Astrocyte (in vitro differentiated cells and primary cell): ENCODE data around the gene CACNA2D1. TPM values are rescaled to one million over a fixed set of nuclear protein-coding genes. Genes with fewer than 3 reads are reported as not detected.

Experiments
- DNase-seq: peaks from one replicate; pipeline ENCODE4 v3.0.0-alpha.2; 2010; ENCODE audit warnings: low read depth
- FAIRE-seq: peaks from 2 replicates; lab custom pipeline; 2011; peaks lifted over from hg19 to GRCh38; lab: Jason Lieb, UNC
- H2AFZ ChIP-seq: 2 replicates; pipeline ENCODE4 v1.6.0; 2012; ENCODE audit warnings: low read depth, low read length, inconsistent platforms
- H3K27ac ChIP-seq: 2 replicates; pipeline ENCODE4 v1.5.1; 2011; ENCODE audit warnings: low read depth, low read length, inconsistent platforms
- H3K27me3 ChIP-seq: 2 replicates; pipeline ENCODE4 v1.6.0; 2011; ENCODE audit warnings: low read length, inconsistent platforms; ENCODE audit not compliant: insufficient read depth
- H3K36me3 ChIP-seq: 2 replicates; pipeline ENCODE4 v1.5.1; 2011; ENCODE audit warnings: low read length, inconsistent platforms; ENCODE audit not compliant: insufficient read depth
- H3K4me1 ChIP-seq: 2 replicates; pipeline ENCODE4 v1.5.1; 2011; ENCODE audit warnings: low read length, inconsistent platforms; ENCODE audit not compliant: insufficient read depth
- H3K4me2 ChIP-seq: 2 replicates; pipeline ENCODE4 v1.6.0; 2012; ENCODE audit warnings: low read length, inconsistent platforms
- H3K4me3 ChIP-seq: 2 replicates; pipeline ENCODE4 v1.5.1; 2011; ENCODE audit warnings: low read depth, mild to moderate bottlenecking, low read length, inconsistent platforms; ENCODE audit not compliant: insufficient read depth
- H3K79me2 ChIP-seq: 2 replicates; pipeline ENCODE4 v1.6.0; 2012; ENCODE audit warnings: mild to moderate bottlenecking, low read length, inconsistent platforms; ENCODE audit not compliant: insufficient read depth
- H3K9ac ChIP-seq: 2 replicates; pipeline ENCODE4 v1.6.0; 2012; ENCODE audit warnings: mild to moderate bottlenecking, low read length, inconsistent platforms
- H3K9me3 ChIP-seq: 2 replicates; pipeline ENCODE4 v1.5.1; 2012; ENCODE audit warnings: low read depth, mild to moderate bottlenecking, low read length, inconsistent platforms; ENCODE audit not compliant: insufficient read depth
- H4K20me1 ChIP-seq: 2 replicates; pipeline ENCODE4 v1.6.0; 2012; ENCODE audit warnings: low read length, inconsistent platforms; ENCODE audit not compliant: insufficient read depth
- H3K27ac Mint-ChIP-seq: one replicate; pipeline ENCODE4 v1.8.0; 2021; ENCODE audit warnings: mild to moderate bottlenecking, mixed read lengths; ENCODE audit not compliant: unreplicated experiment
- H3K27me3 Mint-ChIP-seq: one replicate; pipeline ENCODE4 v1.8.0; 2021; ENCODE audit warnings: low read depth, mixed read lengths; ENCODE audit not compliant: unreplicated experiment
- H3K36me3 Mint-ChIP-seq: one replicate; pipeline ENCODE4 v1.8.0; 2021; ENCODE audit warnings: low read depth, mixed read lengths; ENCODE audit not compliant: unreplicated experiment
- H3K4me1 Mint-ChIP-seq: one replicate; pipeline ENCODE4 v1.8.0; 2021; ENCODE audit warnings: low read depth, mixed read lengths; ENCODE audit not compliant: unreplicated experiment
- H3K4me3 Mint-ChIP-seq: one replicate; pipeline ENCODE4 v1.8.0; 2021; ENCODE audit warnings: mild to moderate bottlenecking, moderate library complexity, mixed read lengths; ENCODE audit not compliant: unreplicated experiment
- H3K9me3 Mint-ChIP-seq: one replicate; pipeline ENCODE4 v1.8.0; 2021; ENCODE audit warnings: mild to moderate bottlenecking, mixed read lengths; ENCODE audit not compliant: unreplicated experiment
- EZH2 ChIP-seq: IDR thresholded peaks from 2 replicates; pipeline ENCODE4 v1.6.1; 2012; ENCODE audit warnings: mild to moderate bottlenecking, low read length, inconsistent platforms; ENCODE audit not compliant: insufficient read depth
- total RNA-seq: library from RNA; stranded (reverse); gene quantifications from 2 replicates; pipeline ENCODE4 v1.2.1, GENCODE V29; 2021
- TF ChIP-seq, protein P1 (sequence below): IDR thresholded peaks from 2 replicates; pipeline ENCODE4 v1.5.1; 2011; ENCODE audit warnings: low read depth, mild to moderate bottlenecking, inconsistent platforms, low read length, moderate library complexity; ENCODE audit not compliant: insufficient read depth

CACNA2D1 gene
- total RNA-seq, 1 donor from 2014 or later: 53.4 TPM

DNA sequence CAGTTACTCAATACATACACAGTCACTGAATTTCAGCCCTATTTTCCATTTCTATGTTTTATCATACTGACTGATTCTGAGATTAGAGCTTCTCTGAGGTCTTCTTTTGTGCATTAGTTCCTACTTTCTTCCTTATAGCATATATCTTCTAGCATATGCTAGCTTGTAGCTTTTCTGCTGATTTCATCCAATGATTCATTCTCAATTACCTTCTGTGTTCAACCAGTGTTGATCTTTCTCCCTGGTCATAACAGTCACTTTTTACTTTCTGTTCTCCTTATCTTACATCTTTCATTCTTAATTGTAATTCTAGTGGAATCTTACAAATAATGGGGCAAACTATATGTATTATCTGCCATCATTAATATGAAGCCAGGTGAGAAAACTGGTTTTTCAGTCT, 514.2 kb downstream of the CACNA2D1 start:
- no peak overlapping the region for H3K4me2 ChIP-seq
- H3K9me3 ChIP-seq: no peaks in the 10 kb centered on the region
- TF ChIP-seq, protein P1, sequence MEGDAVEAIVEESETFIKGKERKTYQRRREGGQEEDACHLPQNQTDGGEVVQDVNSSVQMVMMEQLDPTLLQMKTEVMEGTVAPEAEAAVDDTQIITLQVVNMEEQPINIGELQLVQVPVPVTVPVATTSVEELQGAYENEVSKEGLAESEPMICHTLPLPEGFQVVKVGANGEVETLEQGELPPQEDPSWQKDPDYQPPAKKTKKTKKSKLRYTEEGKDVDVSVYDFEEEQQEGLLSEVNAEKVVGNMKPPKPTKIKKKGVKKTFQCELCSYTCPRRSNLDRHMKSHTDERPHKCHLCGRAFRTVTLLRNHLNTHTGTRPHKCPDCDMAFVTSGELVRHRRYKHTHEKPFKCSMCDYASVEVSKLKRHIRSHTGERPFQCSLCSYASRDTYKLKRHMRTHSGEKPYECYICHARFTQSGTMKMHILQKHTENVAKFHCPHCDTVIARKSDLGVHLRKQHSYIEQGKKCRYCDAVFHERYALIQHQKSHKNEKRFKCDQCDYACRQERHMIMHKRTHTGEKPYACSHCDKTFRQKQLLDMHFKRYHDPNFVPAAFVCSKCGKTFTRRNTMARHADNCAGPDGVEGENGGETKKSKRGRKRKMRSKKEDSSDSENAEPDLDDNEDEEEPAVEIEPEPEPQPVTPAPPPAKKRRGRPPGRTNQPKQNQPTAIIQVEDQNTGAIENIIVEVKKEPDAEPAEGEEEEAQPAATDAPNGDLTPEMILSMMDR: no peak
- TF ChIP-seq EZH2: no peak
- no peak overlapping the region for H3K27ac Mint-ChIP-seq
- no peaks in the 10 kb centered on the region for H4K20me1 ChIP-seq
- H2AFZ ChIP-seq: no peak overlapping the region
- H3K27me3 Mint-ChIP-seq: no peaks in the 10 kb centered on the region
- no peak overlapping the region for H3K4me3 ChIP-seq
- no peak overlapping the region for H3K4me3 Mint-ChIP-seq
- no peaks in the 10 kb centered on the region for H3K36me3 ChIP-seq
- H3K27ac ChIP-seq: no peak overlapping the region
- H3K9ac ChIP-seq: no peak overlapping the region
- H3K9me3 Mint-ChIP-seq: no peaks in the 10 kb centered on the region
- H3K4me1 Mint-ChIP-seq: peaks cover 4% of the 10 kb centered on the region
- H3K4me1 ChIP-seq: peaks cover 5% of the 10 kb centered on the region
- no peak for FAIRE-seq
- no peaks in the 10 kb centered on the region for H3K27me3 ChIP-seq
- peak; percentile 27 for DNase-seq
- no peaks in the 10 kb centered on the region for H3K79me2 ChIP-seq
- H3K36me3 Mint-ChIP-seq: no peaks in the 10 kb centered on the region

DNA sequence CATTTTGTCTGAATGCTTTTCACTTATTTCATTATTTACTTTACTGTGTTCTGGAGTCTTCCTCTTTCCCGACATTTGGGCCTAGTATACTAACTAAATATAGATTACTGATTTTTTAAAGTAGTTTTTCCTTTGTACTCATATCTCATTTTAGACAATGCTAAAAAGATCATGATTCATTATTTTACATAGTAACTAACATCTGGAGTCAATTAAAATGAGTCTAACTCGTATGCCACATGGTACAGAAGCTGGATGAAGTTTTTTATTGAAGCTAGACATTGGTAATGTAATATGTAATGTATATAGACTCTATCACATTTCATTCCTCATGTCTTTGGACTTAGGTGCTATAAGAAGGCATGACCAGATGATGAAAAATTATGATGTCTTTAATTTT, 517.4 kb downstream of the CACNA2D1 start:
- Histone ChIP-seq H2AFZ (no peak overlapping the region), H3K27ac (no peak overlapping the region), H3K27me3 (no peaks in the 10 kb centered on the region), H3K36me3 (no peaks in the 10 kb centered on the region), H3K9ac (no peak overlapping the region), H3K4me2 (no peak overlapping the region), H3K79me2 (no peaks in the 10 kb centered on the region), H3K4me3 (no peak overlapping the region), H4K20me1 (no peaks in the 10 kb centered on the region), H3K9me3 (no peaks in the 10 kb centered on the region), H3K4me1 (peaks cover 5% of the 10 kb centered on the region)
- Mint-ChIP-seq H3K4me1 (peaks cover 4% of the 10 kb centered on the region), H3K27ac (no peak overlapping the region), H3K36me3 (no peaks in the 10 kb centered on the region), H3K4me3 (no peak overlapping the region), H3K9me3 (no peaks in the 10 kb centered on the region), H3K27me3 (no peaks in the 10 kb centered on the region)
- TF ChIP-seq, protein P1: no peak
- TF ChIP-seq EZH2: no peak
- peak; percentile 36 for DNase-seq
- no peak for FAIRE-seq

DNA sequence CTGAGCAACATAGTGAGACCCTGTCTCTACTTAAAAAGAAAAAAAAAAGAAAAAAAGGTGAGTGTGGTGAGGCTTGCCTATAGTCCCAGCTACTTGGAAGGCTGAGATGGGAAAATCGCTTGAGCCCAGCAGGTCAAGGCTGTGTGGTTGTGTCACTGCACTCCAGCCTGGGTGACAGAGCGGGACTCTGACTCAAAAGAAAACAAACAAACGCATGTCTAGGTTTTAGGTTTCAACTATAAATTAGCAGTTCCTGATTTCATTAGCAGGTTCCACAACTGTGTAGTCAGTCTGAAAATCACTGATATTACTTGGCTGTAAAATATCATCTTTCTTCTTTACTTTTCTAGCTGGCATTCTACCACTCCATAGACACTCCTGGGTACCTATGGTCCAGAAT, 518.0 kb downstream of the CACNA2D1 start:
- H3K27ac ChIP-seq: no peak overlapping the region
- H3K4me1 ChIP-seq: peaks cover 5% of the 10 kb centered on the region
- no peak for FAIRE-seq
- no peak overlapping the region for H3K4me3 ChIP-seq
- H3K36me3 Mint-ChIP-seq: no peaks in the 10 kb centered on the region
- TF ChIP-seq, protein P1: no peak
- TF ChIP-seq EZH2: no peak
- no peaks in the 10 kb centered on the region for H4K20me1 ChIP-seq
- H3K9me3 Mint-ChIP-seq: no peaks in the 10 kb centered on the region
- no peak overlapping the region for H2AFZ ChIP-seq
- no peaks in the 10 kb centered on the region for H3K36me3 ChIP-seq
- no peak overlapping the region for H3K9ac ChIP-seq
- no peak for DNase-seq
- peaks cover 4% of the 10 kb centered on the region for H3K4me1 Mint-ChIP-seq
- H3K27ac Mint-ChIP-seq: no peak overlapping the region
- H3K27me3 Mint-ChIP-seq: no peaks in the 10 kb centered on the region
- no peaks in the 10 kb centered on the region for H3K9me3 ChIP-seq
- H3K27me3 ChIP-seq: no peaks in the 10 kb centered on the region
- H3K79me2 ChIP-seq: no peaks in the 10 kb centered on the region
- no peak overlapping the region for H3K4me3 Mint-ChIP-seq
- no peak overlapping the region for H3K4me2 ChIP-seq
